Body of pancreas (tissue), 4 donors: ENCODE data around the gene MYB. TPM values are rescaled to one million over a fixed set of nuclear protein-coding genes. Genes with fewer than 3 reads are reported as not detected.

Experiments used
- ATAC-seq: fragments of 150-250 bp; one replicate; pipeline ENCODE4 v1.9.1; 2016
- DNase-seq, 4 donors: peaks; one replicate each; pipeline ENCODE4 v3.0.0-alpha.2; 2019
- H3K27ac ChIP-seq, 4 donors: fragments of 200-600 bp; sonication (generic); 1 replicate in 3 of 4; 2 replicates in 1 of 4; pipeline versions ENCODE4 v1.5.1 to v1.6.1; 2016 to 2019; ENCODE audit warnings: mild to moderate bottlenecking in 1 of 4, mixed read lengths in 1 of 4, moderate library complexity in 1 of 4
- H3K27me3 ChIP-seq, 2 donors: fragments of 200-600 bp; sonication (generic); one replicate each; pipeline ENCODE4 v1.6.0; 2016; ENCODE audit warnings: mild to moderate bottlenecking in 1 of 2
- H3K36me3 ChIP-seq, 2 donors: fragments of 200-600 bp; sonication (generic); replicated peaks in 1 of 2; 2 replicates each; pipeline ENCODE4 v1.5.1; 2016; ENCODE audit warnings: low read depth in 2 of 2; ENCODE audit not compliant: insufficient read depth in 1 of 2
- H3K4me1 ChIP-seq: fragments of 200-600 bp; sonication (generic); one replicate; pipeline ENCODE4 v1.6.0; 2016
- H3K4me3 ChIP-seq, 2 donors: fragments of 200-600 bp; sonication (generic); 1 replicate in 1 of 2; 2 replicates in 1 of 2; pipeline ENCODE4 v1.5.1; 2016 to 2019
- H3K9me3 ChIP-seq, 3 donors: fragments of 200-600 bp; sonication (generic); 1 replicate in 2 of 3; 2 replicates in 1 of 3; pipeline ENCODE4 v1.5.1; 2016
- CTCF ChIP-seq, 7 experiments: fragments of 450-650 bp in 4 of 7; fragments of 200-600 bp in 3 of 7; sonication (generic) in 3 of 7; IDR thresholded peaks; one replicate each; pipeline ENCODE4 v1.5.1; 2016 to 2019; ENCODE audit warnings: antibody characterized with exemption in 7 of 7
- POLR2A ChIP-seq, 3 donors: fragments of 450-650 bp; IDR thresholded peaks; one replicate each; pipeline ENCODE4 v1.6.1; 2016; ENCODE audit warnings: antibody characterized with exemption in 3 of 3, mild to moderate bottlenecking in 2 of 3
- WGBS, 2 donors: methylation state at CpG; one replicate each; pipeline ENCODE4 v1.1.5; 2017; 5-methylcytosine and 5-hydroxymethylcytosine counted together
- intact Hi-C: fragments of 100-400 bp; cut with DNase I; formaldehyde crosslinking; loops from one replicate; pipeline ENCODE4 v1.15.1; 2023
- total RNA-seq, 2 donors: library from RNA; depleted of rRNA; stranded (reverse); fragments of >200 nt; gene quantifications; one replicate each; pipeline ENCODE4 v1.1.0, GENCODE V29; 2016

The MYB gene
- total RNA-seq, 2 donors from 2014 or later, result not detected

GRCh38 chr6:135185483-135185882 lies 4.4 kb downstream of the MYB start:
- whole genome bisulfite sequencing, 2 donors, result 75 to 81% methylated on average over 3 of the region's 3 CpGs
- Histone ChIP-seq H3K36me3 (no peaks in the 10 kb centered on the region), H3K27me3 (peaks cover 0 to 27% of the 10 kb centered on the region in 2 donors), H3K27ac (no peak overlapping the region), H3K4me3 (no peak overlapping the region), H3K9me3 (no peaks in the 10 kb centered on the region), H3K4me1 (peaks cover 26% of the 10 kb centered on the region)
- intact Hi-C loops, result no loop called here
- ATAC-seq (no peak), DNase-seq (no peak)
- TF ChIP-seq CTCF (IDR thresholded peaks at IDR 0.05) (no peak), POLR2A (IDR thresholded peaks at IDR 0.05) (no peak)

GRCh38 chr6:135186255-135186654 lies 5.1 kb downstream of the MYB start:
- Histone ChIP-seq H3K4me3 (no peak overlapping the region), H3K36me3 (no peaks in the 10 kb centered on the region), H3K27me3 (peaks cover 0 to 27% of the 10 kb centered on the region in 2 donors), H3K9me3 (no peaks in the 10 kb centered on the region), H3K4me1 (peaks cover 26% of the 10 kb centered on the region), H3K27ac (no peak overlapping the region)
- no peak for DNase-seq
- ATAC-seq, result no peak
- 84 to 98% methylated on average over 2 of the region's 2 CpGs for WGBS, 2 donors
- intact Hi-C loops, result no loop called here
- TF ChIP-seq POLR2A (IDR thresholded peaks at IDR 0.05) (no peak), CTCF (IDR thresholded peaks at IDR 0.05) (no peak)

GRCh38 chr6:135187372-135187771 lies 6.3 kb downstream of the MYB start:
- Histone ChIP-seq H3K36me3 (no peaks in the 10 kb centered on the region), H3K4me1 (peaks cover 17% of the 10 kb centered on the region), H3K4me3 (no peak overlapping the region), H3K27ac (no peak overlapping the region), H3K27me3 (peaks cover 0 to 27% of the 10 kb centered on the region in 2 donors), H3K9me3 (no peaks in the 10 kb centered on the region)
- WGBS, 2 donors, result 86 to 90% methylated on average over 4 of the region's 4 CpGs
- no peak for TF ChIP-seq CTCF (IDR thresholded peaks at IDR 0.05)
- no peak for TF ChIP-seq POLR2A (IDR thresholded peaks at IDR 0.05)
- DNase-seq, result no peak
- intact Hi-C loops, result no loop called here
- no peak for ATAC-seq

GRCh38 chr6:135188718-135189117 lies 7.6 kb downstream of the MYB start:
- no peak for TF ChIP-seq POLR2A (IDR thresholded peaks at IDR 0.05)
- TF ChIP-seq CTCF (IDR thresholded peaks at IDR 0.05), result no peak
- Histone ChIP-seq H3K27ac (no peak overlapping the region), H3K27me3 (peaks cover 0 to 15% of the 10 kb centered on the region in 2 donors), H3K4me3 (no peak overlapping the region), H3K9me3 (no peaks in the 10 kb centered on the region), H3K4me1 (peaks cover 3% of the 10 kb centered on the region), H3K36me3 (no peaks in the 10 kb centered on the region)
- no peak for DNase-seq
- intact Hi-C loops, result no loop called here
- 67 to 97% methylated on average over 2 of the region's 2 CpGs for WGBS, 2 donors
- ATAC-seq, result no peak

- no peak for ATAC-seq
- TF ChIP-seq CTCF (IDR thresholded peaks at IDR 0.05) (no peak), POLR2A (IDR thresholded peaks at IDR 0.05) (no peak)
- no peaks in the 10 kb centered on the region for H3K36me3 ChIP-seq
- intact Hi-C loops, result no loop called here
- H3K27ac ChIP-seq, result no peak overlapping the region
- no peak overlapping the region for H3K4me3 ChIP-seq
- no peaks in the 10 kb centered on the region for H3K9me3 ChIP-seq
- peaks cover 0 to 10% of the 10 kb centered on the region in 2 donors for H3K27me3 ChIP-seq
- no peaks in the 10 kb centered on the region for H3K4me1 ChIP-seq
- no peak for DNase-seq
- 45 to 50% methylated on average over 1 of the region's 1 CpG for WGBS, 2 donors
These were observed 8.2 kb downstream of the MYB start for GRCh38 chr6:135189344-135189743.
